Omental fat pad (tissue), 4 donors: ENCODE data around the gene ZFTA. TPM values are rescaled to one million over a fixed set of nuclear protein-coding genes. Genes with fewer than 3 reads are reported as not detected.
A peak's percentile ranks its signal among the peaks of the same experiment; 100 is the strongest.

ENCODE experiments used
- ATAC-seq: fragments of 150-250 bp; one replicate; pipeline ENCODE4 v1.9.1; 2016; ENCODE audit warnings: mild to moderate bottlenecking, moderate library complexity; ENCODE audit not compliant: low FRiP score
- DNase-seq: peaks from one replicate; pipeline ENCODE4 v3.0.0-alpha.2; 2019; ENCODE audit warnings: low spot score
- total RNA-seq, 4 donors: library from RNA; depleted of rRNA; stranded (reverse); fragments of >200 nt; gene quantifications; one replicate each; pipeline ENCODE4 v1.1.0, GENCODE V29; 2016
- TF ChIP-seq, protein P1 (sequence below), 3 donors: fragments of 450-650 bp; IDR thresholded peaks; one replicate each; pipeline ENCODE4 v1.5.1; 2016 to 2017; ENCODE audit warnings: antibody characterized with exemption in 3 of 3, mild to moderate bottlenecking in 3 of 3, moderate library complexity in 2 of 3

Gene ZFTA
- total RNA-seq, 4 donors from 2014 or later: 10.7 to 18.3 (median 15.6) TPM

DNA sequence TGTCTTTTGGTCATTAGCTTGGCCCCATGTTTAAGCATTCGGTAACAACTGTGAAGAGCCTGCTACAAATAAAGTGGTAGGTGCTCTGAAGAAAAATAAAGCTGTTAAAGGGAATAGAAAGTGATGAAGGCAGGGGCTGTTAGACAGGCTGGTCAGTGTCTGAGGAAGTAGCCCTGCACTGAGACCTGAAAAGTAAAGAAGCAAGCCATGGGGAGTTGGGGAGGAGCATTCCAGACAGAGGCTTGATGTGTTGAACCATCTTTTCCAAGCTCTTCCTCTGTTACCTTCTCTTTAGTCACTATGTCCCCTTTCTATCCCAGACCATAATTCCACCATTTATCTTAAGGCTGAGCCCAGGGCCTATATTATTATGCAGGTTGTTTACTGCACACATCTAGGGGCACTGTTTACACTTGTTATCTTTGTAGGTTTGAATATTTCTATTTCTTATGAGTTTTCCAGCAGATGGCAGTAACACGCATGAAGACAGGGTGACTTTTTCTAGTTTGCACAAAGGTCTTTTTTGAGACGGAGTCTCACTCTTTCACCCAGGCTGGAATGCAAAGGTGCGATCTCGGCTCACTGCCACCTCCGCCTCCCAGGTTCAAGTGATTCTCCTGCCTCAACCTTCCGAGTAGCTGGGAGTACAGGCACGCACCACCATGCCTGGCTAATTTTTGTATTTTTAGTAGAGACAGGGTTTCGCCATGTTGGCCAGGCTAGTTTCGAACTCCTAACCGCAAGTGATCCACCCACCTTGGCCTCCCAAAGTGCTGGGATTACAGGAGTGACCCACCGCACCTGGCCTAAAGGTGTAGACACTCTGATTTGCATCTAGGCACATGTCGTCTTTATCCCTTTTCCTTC lies 23.0 kb downstream of the ZFTA start:
- ATAC-seq: no peak
- no peak for DNase-seq
- TF ChIP-seq, protein P1, sequence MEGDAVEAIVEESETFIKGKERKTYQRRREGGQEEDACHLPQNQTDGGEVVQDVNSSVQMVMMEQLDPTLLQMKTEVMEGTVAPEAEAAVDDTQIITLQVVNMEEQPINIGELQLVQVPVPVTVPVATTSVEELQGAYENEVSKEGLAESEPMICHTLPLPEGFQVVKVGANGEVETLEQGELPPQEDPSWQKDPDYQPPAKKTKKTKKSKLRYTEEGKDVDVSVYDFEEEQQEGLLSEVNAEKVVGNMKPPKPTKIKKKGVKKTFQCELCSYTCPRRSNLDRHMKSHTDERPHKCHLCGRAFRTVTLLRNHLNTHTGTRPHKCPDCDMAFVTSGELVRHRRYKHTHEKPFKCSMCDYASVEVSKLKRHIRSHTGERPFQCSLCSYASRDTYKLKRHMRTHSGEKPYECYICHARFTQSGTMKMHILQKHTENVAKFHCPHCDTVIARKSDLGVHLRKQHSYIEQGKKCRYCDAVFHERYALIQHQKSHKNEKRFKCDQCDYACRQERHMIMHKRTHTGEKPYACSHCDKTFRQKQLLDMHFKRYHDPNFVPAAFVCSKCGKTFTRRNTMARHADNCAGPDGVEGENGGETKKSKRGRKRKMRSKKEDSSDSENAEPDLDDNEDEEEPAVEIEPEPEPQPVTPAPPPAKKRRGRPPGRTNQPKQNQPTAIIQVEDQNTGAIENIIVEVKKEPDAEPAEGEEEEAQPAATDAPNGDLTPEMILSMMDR (IDR thresholded peaks at IDR 0.05): no peak

GRCh38 chr11:63738720-63739360 lies 29.7 kb downstream of the ZFTA start:
- ATAC-seq (peak; percentile 62), DNase-seq (peak; percentile 97)
- TF ChIP-seq, protein P1 (IDR thresholded peaks at IDR 0.05): peak in 2 of 3 donors; percentile 53 to 58

- TF ChIP-seq, protein P1 (IDR thresholded peaks at IDR 0.05): no peak
- ATAC-seq (no peak), DNase-seq (no peak)
These were observed 30.9 kb downstream of the ZFTA start for GRCh38 chr11:63737718-63738117.

- DNase-seq (no peak), ATAC-seq (no peak)
- TF ChIP-seq, protein P1 (IDR thresholded peaks at IDR 0.05): no peak
These were observed 31.7 kb downstream of the ZFTA start for GRCh38 chr11:63736864-63737263.

- DNase-seq (no peak), ATAC-seq (no peak)
- TF ChIP-seq, protein P1 (IDR thresholded peaks at IDR 0.05): no peak
These were observed 39.2 kb downstream of the ZFTA start for GRCh38 chr11:63729326-63729725.

DNA sequence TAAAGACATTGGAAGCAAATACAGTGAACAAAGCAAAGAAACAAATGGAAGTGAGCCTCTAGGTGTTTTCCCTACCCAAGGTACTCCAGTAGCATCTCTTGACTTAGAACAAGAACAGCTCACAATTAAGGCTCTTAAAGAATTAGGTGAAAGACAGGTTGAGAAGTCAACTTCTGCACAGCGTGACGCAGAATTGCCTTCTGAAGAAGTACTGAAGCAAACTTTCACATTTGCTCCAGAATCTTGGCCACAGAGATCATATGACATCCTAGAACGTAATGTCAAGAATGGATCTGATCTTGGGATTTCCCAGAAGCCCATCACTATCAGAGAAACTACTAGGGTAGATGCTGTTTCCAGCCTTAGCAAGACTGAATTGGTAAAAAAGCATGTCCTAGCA lies 48.0 kb downstream of the ZFTA start:
- DNase-seq: no peak
- ATAC-seq: no peak
- TF ChIP-seq, protein P1 (IDR thresholded peaks at IDR 0.05): no peak
